NCI-H2107 treated with DMSO at 0.1 percent for 48 hours (cell line): ENCODE data around the gene SLC38A2.
"Not testable (repeated sequence)": the region's sequence is repeated elsewhere in the genome, so short reads cannot be mapped to it uniquely, and the experiment has no call there.

Source experiments
- DNase-seq: peaks from one replicate; lab custom pipeline; 2025; ENCODE audit not compliant: unreplicated experiment; lab: John Stamatoyannopoulos, UW

The SLC38A2 gene

GRCh38 chr12:46332260-46332659 lies 40.3 kb downstream of the SLC38A2 start:
- no peak for DNase-seq

GRCh38 chr12:46325075-46325474 lies 47.5 kb downstream of the SLC38A2 start:
- not testable (repeated sequence) for DNase-seq

DNA sequence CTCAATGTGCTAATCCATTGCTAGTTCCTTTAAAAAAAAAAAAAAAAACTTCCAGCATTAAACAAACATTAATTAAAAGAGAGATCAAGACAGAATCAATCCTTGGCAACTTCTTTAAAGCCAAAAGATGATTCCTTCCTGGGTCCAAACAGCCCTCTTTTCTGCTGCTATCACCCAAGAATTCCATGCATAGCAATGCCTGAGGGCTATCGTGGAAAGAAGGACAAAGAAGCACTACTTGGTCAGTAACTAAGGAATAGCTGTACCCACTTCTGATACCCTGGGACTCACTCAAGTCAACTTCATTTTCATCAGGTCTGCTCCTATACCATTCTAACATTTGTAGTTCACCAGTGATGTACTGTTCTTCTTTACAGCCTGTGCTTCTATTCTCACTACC lies 51.8 kb downstream of the SLC38A2 start:
- no peak for DNase-seq

DNA sequence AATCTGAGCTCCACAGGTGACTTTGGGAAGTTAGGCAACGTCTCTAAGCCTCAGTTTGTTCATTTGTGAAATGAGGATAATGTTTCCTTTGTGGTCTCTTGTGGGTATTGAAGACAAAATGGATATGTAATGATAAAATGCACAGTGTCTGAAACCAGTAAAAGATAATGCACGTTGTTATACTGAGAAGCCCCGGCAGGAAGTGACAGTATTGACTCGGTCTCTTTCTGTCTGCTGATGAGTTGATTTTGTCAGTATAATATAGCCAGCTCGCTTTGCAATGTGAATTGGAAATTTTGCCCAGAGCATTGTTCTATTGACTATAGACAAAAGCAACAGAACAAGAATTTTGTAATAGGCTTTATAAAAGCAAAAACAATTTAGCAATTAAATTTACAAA lies 54.5 kb downstream of the SLC38A2 start:
- DNase-seq = no peak
